Left ventricle myocardium inferior (tissue), 1 donor: ENCODE results near the gene PKIB. TPM values are rescaled to one million over a fixed set of nuclear protein-coding genes. Genes with fewer than 3 reads are reported as not detected.

ENCODE experiments used
- DNase-seq: peaks from one replicate; pipeline ENCODE4 v3.0.0-alpha.2; 2020
- H3K27ac ChIP-seq: fragments of 200-600 bp; replicated peaks from 2 replicates; pipeline ENCODE4 v1.8.0; 2021
- H3K27me3 ChIP-seq: fragments of 200-600 bp; 2 replicates; pipeline ENCODE4 v1.8.0; 2021; ENCODE audit warnings: low read depth
- H3K36me3 ChIP-seq: fragments of 200-600 bp; 2 replicates; pipeline ENCODE4 v1.8.0; 2021
- H3K4me1 ChIP-seq: fragments of 200-600 bp; 2 replicates; pipeline ENCODE4 v1.8.0; 2021
- H3K4me3 ChIP-seq: fragments of 200-600 bp; 2 replicates; pipeline ENCODE4 v1.8.0; 2021; ENCODE audit warnings: mild to moderate bottlenecking, moderate library complexity
- H3K9me3 ChIP-seq: fragments of 200-600 bp; replicated peaks from 2 replicates; pipeline ENCODE4 v1.8.0; 2021
- intact Hi-C: fragments of 100-400 bp; cut with micrococcal nuclease; formaldehyde crosslinking; loops from one replicate; pipeline ENCODE4 v1.11.0; 2022
- total RNA-seq: library from RNA; stranded (reverse); fragmentation: NEBNext Ultra II Directional; extraction: Animal tissue kit (Norgen Biotek cat#: 25700); gene quantifications from one replicate; pipeline ENCODE4 v1.2.1, GENCODE V29; 2021
- TF ChIP-seq, protein P1 (sequence below): fragments of 200-600 bp; IDR thresholded peaks from 2 replicates; pipeline ENCODE4 v1.8.0; 2021; ENCODE audit warnings: antibody characterized with exemption, mild to moderate bottlenecking, borderline replicate concordance
- donor health status: DM: no; HTN: yes; CAD: no; lungs with severe emphysema.

Gene PKIB
- total RNA-seq, 1 donor from 2014 or later = 0.30 TPM

DNA sequence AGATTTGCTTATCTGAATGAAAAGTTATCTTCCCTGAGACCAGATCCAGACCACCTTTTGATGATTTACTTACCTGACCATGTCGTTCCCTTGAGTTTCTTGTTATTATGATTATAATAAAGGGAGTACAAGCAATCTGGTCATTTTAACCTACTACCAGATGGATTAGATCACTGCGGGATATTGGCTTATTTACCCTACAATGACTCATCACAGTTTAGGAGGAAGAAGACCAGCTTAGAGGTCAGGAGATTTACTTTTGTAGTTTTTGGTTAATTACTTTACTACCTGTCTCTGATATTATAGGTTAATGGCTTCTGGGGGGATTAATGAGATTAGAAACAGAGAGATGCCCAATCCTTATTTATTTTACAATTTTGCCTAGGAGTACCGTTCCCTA lies 10.7 kb downstream of the PKIB start:
- H3K36me3 ChIP-seq = no peaks in the 10 kb centered on the region

DNA sequence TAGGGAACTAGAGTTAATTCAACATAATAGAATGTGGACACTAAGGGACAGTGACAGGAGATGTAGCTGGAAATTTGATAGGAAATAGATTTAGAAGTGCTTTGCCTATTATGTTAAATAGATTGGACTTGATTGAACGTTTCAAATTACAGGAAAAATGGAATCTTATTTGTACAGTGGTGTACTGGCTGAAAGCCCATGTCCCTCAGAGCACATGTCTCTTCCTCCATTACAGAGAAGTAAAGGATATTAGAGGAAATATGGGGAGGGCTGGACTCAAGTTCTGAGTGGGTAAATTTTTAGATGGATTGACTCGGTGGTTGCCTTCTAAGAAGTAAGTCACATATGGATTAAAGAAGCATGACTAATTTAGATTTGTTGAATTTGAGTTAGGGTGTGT lies 11.4 kb downstream of the PKIB start:
- H3K9me3 ChIP-seq = no peaks in the 10 kb centered on the region
- intact Hi-C loops = no loop called here
- no peak overlapping the region for H3K4me3 ChIP-seq
- TF ChIP-seq, protein P1, sequence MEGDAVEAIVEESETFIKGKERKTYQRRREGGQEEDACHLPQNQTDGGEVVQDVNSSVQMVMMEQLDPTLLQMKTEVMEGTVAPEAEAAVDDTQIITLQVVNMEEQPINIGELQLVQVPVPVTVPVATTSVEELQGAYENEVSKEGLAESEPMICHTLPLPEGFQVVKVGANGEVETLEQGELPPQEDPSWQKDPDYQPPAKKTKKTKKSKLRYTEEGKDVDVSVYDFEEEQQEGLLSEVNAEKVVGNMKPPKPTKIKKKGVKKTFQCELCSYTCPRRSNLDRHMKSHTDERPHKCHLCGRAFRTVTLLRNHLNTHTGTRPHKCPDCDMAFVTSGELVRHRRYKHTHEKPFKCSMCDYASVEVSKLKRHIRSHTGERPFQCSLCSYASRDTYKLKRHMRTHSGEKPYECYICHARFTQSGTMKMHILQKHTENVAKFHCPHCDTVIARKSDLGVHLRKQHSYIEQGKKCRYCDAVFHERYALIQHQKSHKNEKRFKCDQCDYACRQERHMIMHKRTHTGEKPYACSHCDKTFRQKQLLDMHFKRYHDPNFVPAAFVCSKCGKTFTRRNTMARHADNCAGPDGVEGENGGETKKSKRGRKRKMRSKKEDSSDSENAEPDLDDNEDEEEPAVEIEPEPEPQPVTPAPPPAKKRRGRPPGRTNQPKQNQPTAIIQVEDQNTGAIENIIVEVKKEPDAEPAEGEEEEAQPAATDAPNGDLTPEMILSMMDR = no peak
- H3K4me1 ChIP-seq = no peaks in the 10 kb centered on the region
- H3K27ac ChIP-seq = no peak overlapping the region
- peaks cover 14% of the 10 kb centered on the region for H3K27me3 ChIP-seq
- DNase-seq = no peak
- H3K36me3 ChIP-seq = no peaks in the 10 kb centered on the region

More for the DNA sequence above, 10.7 kb downstream of the PKIB start:
- no peak overlapping the region for H3K27ac ChIP-seq
- TF ChIP-seq, protein P1 = no peak
- DNase-seq = no peak
- H3K4me3 ChIP-seq = no peak overlapping the region
- no peaks in the 10 kb centered on the region for H3K9me3 ChIP-seq
- peaks cover 14% of the 10 kb centered on the region for H3K27me3 ChIP-seq
- no peaks in the 10 kb centered on the region for H3K4me1 ChIP-seq
- intact Hi-C loops = no loop called here

- no peaks in the 10 kb centered on the region for H3K4me1 ChIP-seq
- no peak overlapping the region for H3K27ac ChIP-seq
- intact Hi-C loops = no loop called here
- no peaks in the 10 kb centered on the region for H3K9me3 ChIP-seq
- peaks cover 14% of the 10 kb centered on the region for H3K27me3 ChIP-seq
- no peak for DNase-seq
- TF ChIP-seq, protein P1 = no peak
- H3K36me3 ChIP-seq = no peaks in the 10 kb centered on the region
- H3K4me3 ChIP-seq = no peak overlapping the region
Measured at GRCh38 chr6:122622479-122622878, 12.3 kb downstream of the PKIB start.

DNA sequence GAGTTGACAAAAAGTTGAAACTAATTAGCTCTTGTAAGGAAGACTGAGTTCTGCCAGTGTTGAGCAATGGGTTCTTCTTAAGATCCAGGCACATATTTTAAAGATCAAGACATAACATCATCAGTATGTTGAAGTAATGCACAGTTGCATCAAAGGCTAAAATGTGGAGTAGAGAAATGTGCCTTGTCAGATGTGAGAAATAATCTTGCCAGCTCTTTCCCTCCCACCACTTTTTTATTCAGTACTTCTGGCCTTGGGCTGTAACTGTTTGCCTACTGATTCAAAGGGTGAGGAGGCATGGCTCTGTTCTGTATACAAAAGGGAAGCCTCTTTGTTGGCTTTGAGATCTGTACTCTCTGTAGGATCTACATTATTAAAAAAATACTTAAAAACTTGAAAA lies 13.1 kb downstream of the PKIB start:
- H3K4me1 ChIP-seq = no peaks in the 10 kb centered on the region
- no peak overlapping the region for H3K4me3 ChIP-seq
- no peak for DNase-seq
- H3K27ac ChIP-seq = no peak overlapping the region
- intact Hi-C loops = no loop called here
- H3K36me3 ChIP-seq = no peaks in the 10 kb centered on the region
- TF ChIP-seq, protein P1 = no peak
- no peaks in the 10 kb centered on the region for H3K9me3 ChIP-seq
- peaks cover 14% of the 10 kb centered on the region for H3K27me3 ChIP-seq

GRCh38 chr6:122624853-122625252 lies 14.6 kb downstream of the PKIB start:
- H3K36me3 ChIP-seq = no peaks in the 10 kb centered on the region
- intact Hi-C loops = no loop called here
- TF ChIP-seq, protein P1 = no peak

GRCh38 chr6:122628714-122629113 lies 18.5 kb downstream of the PKIB start:
- Histone ChIP-seq H3K27ac (no peak overlapping the region), H3K4me3 (no peak overlapping the region), H3K36me3 (no peaks in the 10 kb centered on the region), H3K4me1 (no peaks in the 10 kb centered on the region), H3K9me3 (no peaks in the 10 kb centered on the region), H3K27me3 (no peaks in the 10 kb centered on the region)
- DNase-seq = no peak
- TF ChIP-seq, protein P1 = no peak
- intact Hi-C loops = no loop called here

More at GRCh38 chr6:122624853-122625252, 14.6 kb downstream of the PKIB start:
- Histone ChIP-seq H3K4me3 (no peak overlapping the region), H3K27me3 (peaks cover 12% of the 10 kb centered on the region), H3K9me3 (no peaks in the 10 kb centered on the region), H3K4me1 (no peaks in the 10 kb centered on the region), H3K27ac (no peak overlapping the region)
- DNase-seq = no peak
